Sigmoid colon (tissue), 7 donors: ENCODE results near the gene JAM3. TPM values are rescaled to one million over a fixed set of nuclear protein-coding genes. Genes with fewer than 3 reads are reported as not detected.

ENCODE experiments used
- DNase-seq: peaks from one replicate; pipeline ENCODE4 v3.0.0-alpha.2; 2019
- H3K27ac ChIP-seq, 4 donors: fragments of 200-600 bp; sonication (generic); one replicate each; pipeline ENCODE4 v1.5.1; 2016 to 2019; ENCODE audit warnings: mild to moderate bottlenecking in 1 of 4
- H3K27me3 ChIP-seq, 3 donors: fragments of 200-600 bp; sonication (generic); one replicate each; pipeline ENCODE4 v1.5.1; 2019; ENCODE audit warnings: mild to moderate bottlenecking in 1 of 3
- H3K36me3 ChIP-seq, 4 donors: fragments of 200-600 bp; sonication (generic); one replicate each; pipeline ENCODE4 v1.5.1; 2016 to 2019
- H3K4me1 ChIP-seq, 4 donors: fragments of 200-600 bp; sonication (generic); one replicate each; pipeline ENCODE4 v1.5.1; 2017 to 2019
- H3K4me3 ChIP-seq, 4 donors: fragments of 200-600 bp; sonication (generic); one replicate each; pipeline ENCODE4 v1.5.1; 2017 to 2019; ENCODE audit warnings: mild to moderate bottlenecking in 2 of 4, moderate library complexity in 1 of 4
- H3K9me3 ChIP-seq, 4 donors: fragments of 200-600 bp in 3 of 4; sonication (generic) in 3 of 4; one replicate each; pipeline versions ENCODE4 v1.5.1 to v1.6.1; 2013 to 2019
- CTCF ChIP-seq, 4 experiments: fragments of 450-650 bp in 3 of 4; fragments of 200-600 bp in 1 of 4; IDR thresholded peaks; one replicate each; pipeline ENCODE4 v1.5.1; 2016 to 2019; ENCODE audit warnings: antibody characterized with exemption in 4 of 4, mild to moderate bottlenecking in 3 of 4, moderate library complexity in 2 of 4
- EP300 ChIP-seq, 4 donors: sonication (generic); formaldehyde crosslinking; IDR thresholded peaks; one replicate each; pipeline ENCODE4 v1.6.1; 2017; ENCODE audit warnings: antibody characterized with exemption in 4 of 4
- POLR2A ChIP-seq, 2 donors: fragments of 450-650 bp; IDR thresholded peaks; one replicate each; pipeline ENCODE4 v1.6.1; 2016; ENCODE audit warnings: antibody characterized with exemption in 2 of 2, mild to moderate bottlenecking in 2 of 2, moderate library complexity in 2 of 2
- POLR2AphosphoS5 ChIP-seq, 4 donors: sonication (generic); formaldehyde crosslinking; IDR thresholded peaks; one replicate each; pipeline ENCODE4 v1.6.1; 2017; ENCODE audit warnings: antibody characterized with exemption in 4 of 4
- WGBS, 2 donors: extraction: QIAGEN DNeasy Blood & Tissue Kit; methylation state at CpG; one replicate each; pipeline ENCODE4 v1.1.7; 2013; 5-methylcytosine and 5-hydroxymethylcytosine counted together
- intact Hi-C: fragments of 100-400 bp; cut with DNase I; formaldehyde crosslinking; loops from one replicate; pipeline ENCODE4 v1.15.1; 2023
- polyA plus RNA-seq, 3 donors: library from polyadenylated mRNA; stranded (reverse); fragments of 200-250 nt; gene quantifications; one replicate each; pipeline ENCODE4 v1.2.3, GENCODE V29; 2013
- total RNA-seq, 4 donors: library from RNA; depleted of rRNA; stranded (reverse); fragments of >200 nt; gene quantifications; one replicate each; pipeline ENCODE4 v1.1.0, GENCODE V29; 2016
- donor health status: healthy with polysubstance abuse.
- donor health status: Bipolar disorder and iron deficiency.
- donor health status: healthy.

JAM3 gene
- total and polyA plus RNA-seq, 7 donors = 0.69 to 125 (median 69.4) TPM

GRCh38 chr11:134150195-134150903 is 81.5 kb downstream of the JAM3 start:
- Histone ChIP-seq H3K27me3 (no peaks in the 10 kb centered on the region), H3K9me3 (no peaks in the 10 kb centered on the region), H3K27ac (peak overlapping the region in 3 of 4 donors; percentile 29 to 59 (median 54)), H3K36me3 (peaks cover 0 to 83% (median 24%) of the 10 kb centered on the region in 4 donors), H3K4me3 (no peak overlapping the region), H3K4me1 (no peaks in the 10 kb centered on the region)
- 90 to 96% methylated on average over 12 of the region's 12 CpGs for WGBS, 2 donors
- intact Hi-C loops = no loop called here
- DNase-seq = peak; percentile 89
- TF ChIP-seq POLR2AphosphoS5 (IDR thresholded peaks at IDR 0.05) (peak in 3 of 4 donors; percentile 12 to 48 (median 47)), CTCF (IDR thresholded peaks at IDR 0.05) (no peak), POLR2A (IDR thresholded peaks at IDR 0.05) (no peak), EP300 (IDR thresholded peaks at IDR 0.05) (peak in 3 of 4 donors; percentile 31 to 61 (median 40))

- Histone ChIP-seq H3K9me3 (no peaks in the 10 kb centered on the region), H3K4me3 (no peak overlapping the region), H3K27me3 (no peaks in the 10 kb centered on the region), H3K36me3 (peaks cover 0 to 83% (median 20%) of the 10 kb centered on the region in 4 donors), H3K27ac (peak overlapping the region in 3 of 4 donors; percentile 29 to 59 (median 54)), H3K4me1 (no peaks in the 10 kb centered on the region)
- intact Hi-C loops = no loop called here
- DNase-seq = no peak
- TF ChIP-seq POLR2A (IDR thresholded peaks at IDR 0.05) = no peak
- no peak for TF ChIP-seq POLR2AphosphoS5 (IDR thresholded peaks at IDR 0.05)
- no peak for TF ChIP-seq EP300 (IDR thresholded peaks at IDR 0.05)
- TF ChIP-seq CTCF (IDR thresholded peaks at IDR 0.05) = no peak
- 91 to 92% methylated on average over 10 of the region's 10 CpGs for WGBS, 2 donors
Measured at GRCh38 chr11:134151083-134151747, 82.3 kb downstream of the JAM3 start.

- Histone ChIP-seq H3K36me3 (peaks cover 0 to 84% (median 16%) of the 10 kb centered on the region in 4 donors), H3K4me3 (no peak overlapping the region), H3K4me1 (no peaks in the 10 kb centered on the region), H3K9me3 (no peaks in the 10 kb centered on the region), H3K27me3 (no peaks in the 10 kb centered on the region), H3K27ac (peak overlapping the region in 1 of 4 donors; percentile 29)
- DNase-seq = no peak
- TF ChIP-seq POLR2AphosphoS5 (IDR thresholded peaks at IDR 0.05) (no peak), EP300 (IDR thresholded peaks at IDR 0.05) (no peak), CTCF (IDR thresholded peaks at IDR 0.05) (no peak), POLR2A (IDR thresholded peaks at IDR 0.05) (no peak)
- intact Hi-C loops = no loop called here
- 89 to 92% methylated on average over 9 of the region's 9 CpGs for WGBS, 2 donors
Measured at GRCh38 chr11:134152696-134153095, 83.8 kb downstream of the JAM3 start.

GRCh38 chr11:134153147-134153905 is 84.5 kb downstream of the JAM3 start:
- Histone ChIP-seq H3K36me3 (peaks cover 0 to 81% (median 16%) of the 10 kb centered on the region in 4 donors), H3K27ac (peak overlapping the region in 1 of 4 donors; percentile 29), H3K4me3 (no peak overlapping the region), H3K4me1 (no peaks in the 10 kb centered on the region), H3K27me3 (no peaks in the 10 kb centered on the region), H3K9me3 (no peaks in the 10 kb centered on the region)
- intact Hi-C loops = no loop called here
- 93 to 95% methylated on average over 30 of the region's 30 CpGs for WGBS, 2 donors
- no peak for DNase-seq
- TF ChIP-seq POLR2AphosphoS5 (IDR thresholded peaks at IDR 0.05) (no peak), CTCF (IDR thresholded peaks at IDR 0.05) (no peak), EP300 (IDR thresholded peaks at IDR 0.05) (no peak), POLR2A (IDR thresholded peaks at IDR 0.05) (no peak)
